Measurements from ENCODE around the gene P2RX7.

Gene P2RX7

DNA sequence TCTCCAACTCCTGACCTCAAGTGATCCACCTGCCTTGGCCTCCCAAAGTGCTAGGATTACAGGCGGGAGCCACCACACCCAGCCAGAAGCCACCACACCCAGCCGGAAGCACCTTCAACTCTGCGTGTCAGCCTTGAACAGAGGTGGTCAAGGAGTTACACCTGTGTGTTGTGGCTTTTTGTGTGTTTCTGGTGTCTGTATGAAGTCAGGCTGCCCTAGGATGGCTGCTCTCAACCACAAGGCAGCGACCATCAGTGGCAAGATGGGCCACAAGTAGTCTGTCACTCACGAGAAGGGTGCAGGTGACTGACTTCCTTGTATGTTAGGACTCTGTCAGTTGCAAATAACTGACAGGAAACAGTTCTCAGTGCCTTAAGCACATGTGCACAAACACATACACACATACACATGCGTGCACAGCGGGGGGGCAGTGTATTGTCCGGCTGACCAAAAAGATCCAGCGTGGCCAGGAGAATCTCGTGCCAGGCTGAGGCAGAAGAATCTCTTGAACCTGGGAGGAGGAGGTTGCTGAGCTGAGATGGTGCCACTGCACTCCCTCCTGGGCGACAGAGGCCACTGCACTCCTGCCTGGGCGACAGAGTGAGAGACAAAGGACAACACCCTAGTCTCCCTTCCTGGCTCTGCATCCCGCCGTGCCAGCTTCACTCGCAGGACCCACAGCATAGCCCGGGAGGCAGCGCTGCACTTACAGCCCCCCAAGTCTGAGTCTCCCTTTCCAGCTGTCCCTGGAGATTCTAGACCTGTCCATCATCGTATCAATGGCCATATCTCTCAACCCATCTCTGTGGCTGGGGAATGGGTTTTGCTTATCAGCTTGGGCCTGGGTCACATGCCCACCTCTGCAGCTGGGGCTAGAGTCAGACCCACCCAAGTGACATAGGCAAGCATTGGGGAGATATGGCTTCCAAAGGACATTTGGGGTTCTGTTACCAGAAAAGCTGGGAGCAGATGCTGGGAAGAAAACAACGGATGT lies 90.9 kb downstream of the P2RX7 start:
- peak; percentile 40 for TF ChIP-seq CTCF (conservative IDR thresholded peaks at IDR 0.05)
- H3K27ac ChIP-seq: no peak overlapping the region

GRCh38 chr12:121224591-121224990 lies 91.9 kb downstream of the P2RX7 start:
- TF ChIP-seq CTCF (conservative IDR thresholded peaks at IDR 0.05): no peak
- H3K27ac ChIP-seq: no peak overlapping the region

GRCh38 chr12:121226399-121226798 lies 93.7 kb downstream of the P2RX7 start:
- peak overlapping the region; percentile 96 for H3K27ac ChIP-seq
- TF ChIP-seq CTCF (conservative IDR thresholded peaks at IDR 0.05): no peak

DNA sequence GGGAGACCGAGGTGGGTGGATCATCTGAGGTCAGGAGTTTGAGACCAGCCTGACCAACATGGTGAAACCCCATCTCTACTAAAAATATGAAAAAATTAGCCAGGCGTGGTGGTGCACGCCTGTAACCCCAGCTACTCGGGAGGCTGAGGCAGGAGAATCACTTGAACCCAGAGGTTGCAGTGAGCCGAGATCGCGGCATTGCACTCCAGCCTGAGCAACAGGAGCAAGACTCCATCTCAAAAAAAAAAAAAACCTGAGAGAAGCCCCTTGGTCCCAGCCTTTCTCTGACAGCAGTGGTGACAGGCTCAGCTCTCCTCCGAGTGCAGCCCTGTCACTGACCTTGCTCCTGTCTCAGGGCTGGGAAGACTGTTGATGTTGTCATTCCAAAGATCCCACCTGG lies 94.2 kb downstream of the P2RX7 start:
- peak overlapping the region; percentile 96 for H3K27ac ChIP-seq

DNA sequence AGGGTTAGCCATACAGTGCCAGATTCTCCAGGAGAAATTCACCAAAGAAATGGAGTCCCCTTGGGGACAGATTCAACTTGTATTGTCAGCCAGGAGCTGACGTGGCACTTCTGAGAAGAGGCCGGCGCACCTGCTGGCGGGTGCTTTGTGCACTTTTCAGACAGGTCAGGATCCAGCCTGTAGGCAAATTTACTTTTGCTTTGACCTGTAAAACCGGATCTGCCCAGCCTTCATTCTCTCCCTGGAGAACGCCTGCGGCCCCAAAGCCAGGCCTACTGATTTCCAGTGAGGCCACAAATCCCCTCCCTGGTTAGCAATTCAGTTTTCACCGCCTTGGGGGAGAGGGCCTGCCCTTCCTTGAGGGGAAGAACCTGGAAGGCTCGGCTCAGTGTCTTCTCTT lies 94.6 kb downstream of the P2RX7 start:
- TF ChIP-seq CTCF (conservative IDR thresholded peaks at IDR 0.05): peak; percentile 33; the same call in 1 of the 2 replicates
- H3K27ac ChIP-seq: peak overlapping the region; percentile 96

- no peak for TF ChIP-seq CTCF (conservative IDR thresholded peaks at IDR 0.05)
- peak overlapping the region; percentile 96 for H3K27ac ChIP-seq
These were observed 96.4 kb downstream of the P2RX7 start for GRCh38 chr12:121228919-121229665.

GRCh38 chr12:121229826-121230537 lies 97.3 kb downstream of the P2RX7 start:
- H3K27ac ChIP-seq: peak overlapping the region; percentile 96
- peak; percentile 96 for TF ChIP-seq CTCF (conservative IDR thresholded peaks at IDR 0.05)
